KOPT-K1 (cell line): ENCODE measurements around the gene NXN.
"Not testable (repeated sequence)": the region's sequence is repeated elsewhere in the genome, so short reads cannot be mapped to it uniquely, and the experiment has no call there.

ENCODE experiments used
- H3K27ac ChIP-seq: fragments of 200-600 bp; sonication (generic); 2 replicates; pipeline ENCODE4 v1.5.1; 2016; ENCODE audit warnings: antibody characterized with exemption, mild to moderate bottlenecking, low read depth, low read length; ENCODE audit not compliant: poor library complexity, severe bottlenecking
- H3K36me3 ChIP-seq: fragments of 200-600 bp; sonication (generic); 2 replicates; pipeline ENCODE4 v1.5.1; 2017; ENCODE audit warnings: antibody characterized with exemption, mild to moderate bottlenecking, low read length, moderate library complexity; ENCODE audit not compliant: insufficient read depth
- H3K9me3 ChIP-seq: fragments of 200-600 bp; sonication (generic); 2 replicates; pipeline ENCODE4 v1.5.1; 2017; ENCODE audit warnings: antibody characterized with exemption, low read length, mild to moderate bottlenecking; ENCODE audit not compliant: insufficient read depth, poor library complexity, severe bottlenecking

NXN gene

DNA sequence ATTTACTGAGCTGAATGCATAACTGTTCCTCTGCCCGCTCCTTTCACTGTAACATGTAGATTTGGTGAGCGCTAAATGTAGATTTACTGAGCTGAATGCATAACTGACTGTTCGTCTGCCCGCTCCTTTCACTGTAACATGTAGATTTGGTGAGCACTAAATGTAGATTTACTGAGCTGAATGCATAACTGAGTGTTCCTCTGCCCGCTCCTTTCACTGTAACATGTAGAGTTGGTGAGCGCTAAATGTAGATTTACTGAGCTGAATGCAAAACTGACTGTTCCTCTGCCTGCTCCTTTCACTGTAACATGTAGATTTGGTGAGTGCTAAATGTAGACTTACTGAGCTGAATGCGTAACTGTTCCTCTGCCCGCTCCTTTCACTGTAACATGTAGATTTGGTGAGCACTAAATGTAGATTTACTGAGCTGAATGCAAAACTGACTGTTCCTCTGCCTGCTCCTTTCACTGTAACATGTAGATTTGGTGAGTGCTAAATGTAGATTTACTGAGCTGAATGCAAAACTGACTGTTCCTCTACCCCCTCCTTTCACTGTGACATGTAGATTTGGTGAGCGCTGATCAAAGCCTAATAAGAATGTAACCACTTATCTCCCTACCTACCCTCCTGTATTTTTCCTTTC lies 224.1 kb downstream of the NXN start:
- peaks cover 44% of the 10 kb centered on the region for H3K36me3 ChIP-seq
- not testable (repeated sequence) for H3K27ac ChIP-seq, H3K9me3 ChIP-seq

- no peak overlapping the region for H3K27ac ChIP-seq
- no peaks in the 10 kb centered on the region for H3K9me3 ChIP-seq
- peaks cover 25% of the 10 kb centered on the region for H3K36me3 ChIP-seq
Observed at GRCh38 chr17:753418-753817, 226.2 kb downstream of the NXN start.

GRCh38 chr17:752620-753219 lies 226.9 kb downstream of the NXN start:
- H3K27ac ChIP-seq = peak overlapping the region; percentile 90
- H3K36me3 ChIP-seq = peaks cover 25% of the 10 kb centered on the region
- no peaks in the 10 kb centered on the region for H3K9me3 ChIP-seq

GRCh38 chr17:752002-752619 lies 227.5 kb downstream of the NXN start, which contains the start of gene GEMIN4:
Gene GEMIN4 (minus strand): TSS chr17:752264. CDS start chr17:752142, 122 bp downstream.
- Histone ChIP-seq H3K9me3 (no peaks in the 10 kb centered on the region), H3K36me3 (peaks cover 26% of the 10 kb centered on the region), H3K27ac (peak within 1 kb of the TSS; percentile 90)

DNA sequence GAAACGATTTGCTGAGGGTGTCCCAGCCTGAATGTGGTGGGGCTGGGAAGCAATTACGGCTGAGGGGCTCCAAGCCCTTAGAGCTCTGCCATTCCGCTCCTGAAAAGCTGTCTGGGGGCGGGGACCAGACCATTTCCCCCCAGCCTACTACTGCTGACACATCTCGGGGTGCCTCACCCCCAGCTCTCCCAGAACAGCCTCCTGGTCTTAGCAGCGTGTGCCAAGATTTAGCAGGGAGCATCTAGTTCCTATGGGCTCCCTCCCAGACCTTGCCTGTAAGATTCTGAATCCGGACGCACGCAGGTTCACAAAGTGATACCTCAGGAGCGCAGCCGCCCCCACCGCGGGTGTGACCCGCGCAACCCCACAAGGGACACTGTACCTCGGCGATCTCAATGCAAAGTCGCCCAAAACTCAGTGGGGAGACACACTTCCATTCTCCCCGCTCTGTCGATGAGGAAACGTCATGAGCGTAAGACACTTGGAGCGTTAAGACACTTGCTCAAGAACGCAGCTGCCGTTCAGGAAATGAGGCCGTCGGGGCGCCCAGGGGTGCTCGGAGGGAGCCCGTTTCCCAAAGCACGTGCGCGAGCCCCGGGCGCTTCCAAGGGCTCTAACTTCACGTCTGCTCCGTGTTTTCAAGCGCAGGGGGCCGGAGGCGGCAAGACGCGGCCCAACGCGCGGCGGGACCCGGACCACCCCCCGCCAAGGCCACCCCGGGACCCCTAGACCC lies 228.1 kb downstream of the NXN start:
- Histone ChIP-seq H3K27ac (peak overlapping the region; percentile 90), H3K9me3 (no peaks in the 10 kb centered on the region), H3K36me3 (peaks cover 26% of the 10 kb centered on the region)

DNA sequence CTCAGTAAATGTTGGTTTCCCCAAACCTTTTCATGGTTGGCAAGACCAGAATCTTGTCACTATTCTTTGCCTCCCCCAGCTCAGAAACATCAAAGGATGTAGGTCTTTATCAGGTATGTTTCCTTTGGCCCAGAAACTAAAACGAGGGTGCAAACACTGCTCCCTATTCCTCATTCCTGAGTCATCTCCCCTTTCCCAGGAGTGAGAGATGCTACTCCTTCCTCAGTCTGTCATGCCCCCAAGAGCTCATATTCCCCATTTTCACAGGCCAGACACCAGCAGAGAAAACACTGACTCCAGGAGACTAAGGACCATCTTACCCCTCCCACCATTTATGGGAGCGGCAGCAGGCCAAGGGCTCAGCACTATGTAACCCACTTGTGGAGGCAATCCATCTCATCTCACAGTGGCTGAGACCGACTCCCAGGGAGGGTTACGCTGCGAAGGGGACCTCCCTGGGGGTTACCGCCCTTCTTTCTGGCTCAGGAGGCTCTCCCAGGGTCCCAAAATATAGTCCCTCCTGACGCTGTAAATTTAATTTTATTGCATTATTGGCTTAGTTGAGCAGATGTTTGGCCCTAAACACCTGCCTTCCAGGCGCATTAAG lies 229.0 kb downstream of the NXN start:
- H3K27ac ChIP-seq = peak overlapping the region; percentile 90

DNA sequence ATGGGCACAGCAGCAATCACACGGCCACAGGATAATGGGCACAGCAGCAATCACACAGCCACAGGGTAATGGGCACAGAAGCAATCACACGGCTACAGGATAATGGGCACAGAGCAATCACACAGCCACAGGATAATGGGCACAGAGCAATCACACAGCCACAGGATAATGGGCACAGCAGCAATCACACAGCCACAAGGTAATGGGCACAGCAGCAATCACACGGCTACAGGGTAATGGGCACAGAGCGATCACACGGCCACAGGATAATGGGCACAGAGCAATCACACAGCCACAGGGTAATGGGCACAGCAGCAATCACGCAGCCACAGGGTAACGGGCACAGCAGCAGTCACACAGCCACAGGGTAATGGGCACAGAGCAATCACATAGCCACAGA lies 230.2 kb downstream of the NXN start:
- not testable (repeated sequence) for H3K27ac ChIP-seq, H3K9me3 ChIP-seq
- peaks cover 42% of the 10 kb centered on the region for H3K36me3 ChIP-seq

More for the DNA sequence above, 229.0 kb downstream of the NXN start:
- Histone ChIP-seq H3K36me3 (peaks cover 31% of the 10 kb centered on the region), H3K9me3 (no peaks in the 10 kb centered on the region)
